MCF 10A (cell line): ENCODE measurements around the gene IL11. TPM values are rescaled to one million over a fixed set of nuclear protein-coding genes. Genes with fewer than 3 reads are reported as not detected.
"Not testable (repeated sequence)": the region's sequence is repeated elsewhere in the genome, so short reads cannot be mapped to it uniquely, and the experiment has no call there.

ENCODE experiments used
- BruUV-seq: library from RNA; stranded (reverse); fragments of 400-500 nt; replicated peaks from 2 replicates; lab custom pipeline; 2021; lab: Mats Ljungman, UMichigan
- CTCF ChIA-PET: fragments of 300-600 bp; sonication (Branson Sonifier 250); formaldehyde crosslinking; extraction: SDS; loops from one replicate; lab custom pipeline; 2021; ENCODE audit warnings: antibody characterized with exemption, inconsistent platforms; lab: Yijun Ruan, JAX
- POLR2A ChIA-PET: fragments of 300-600, 350-650 bp; sonication (Branson Sonifier 250); formaldehyde crosslinking; extraction: SDS; loops from one replicate; lab custom pipeline; 2020; ENCODE audit warnings: antibody characterized with exemption, inconsistent platforms; lab: Yijun Ruan, JAX
- DNase-seq: peaks from one replicate; pipeline ENCODE4 v3.0.0-alpha.2; 2018; ENCODE audit not compliant: unreplicated experiment
- H3K27ac Mint-ChIP-seq: one replicate; pipeline ENCODE4 v1.8.0; 2022; ENCODE audit warnings: mild to moderate bottlenecking, low read depth, mixed read lengths; ENCODE audit not compliant: unreplicated experiment
- H3K27me3 Mint-ChIP-seq: one replicate; pipeline ENCODE4 v1.8.0; 2022; ENCODE audit warnings: mixed read lengths; ENCODE audit not compliant: insufficient read depth, unreplicated experiment
- H3K36me3 Mint-ChIP-seq: one replicate; pipeline ENCODE4 v1.8.0; 2022; ENCODE audit warnings: mild to moderate bottlenecking, moderate library complexity, mixed read lengths; ENCODE audit not compliant: insufficient read depth, unreplicated experiment
- H3K4me1 Mint-ChIP-seq: one replicate; pipeline ENCODE4 v1.8.0; 2022; ENCODE audit warnings: mixed read lengths; ENCODE audit not compliant: insufficient read depth, unreplicated experiment
- H3K4me3 Mint-ChIP-seq: one replicate; pipeline ENCODE4 v1.8.0; 2022; ENCODE audit warnings: mild to moderate bottlenecking, moderate library complexity, mixed read lengths; ENCODE audit not compliant: unreplicated experiment
- H3K9me3 Mint-ChIP-seq: one replicate; pipeline ENCODE4 v1.8.0; 2022; ENCODE audit warnings: mixed read lengths; ENCODE audit not compliant: unreplicated experiment
- intact Hi-C: fragments of 100-400 bp; cut with micrococcal nuclease; formaldehyde crosslinking; loops from 2 replicates; pipeline ENCODE4 v1.14.1; 2022
- total RNA-seq: library from RNA; stranded (reverse); gene quantifications from 2 replicates; pipeline ENCODE4 v1.2.3, GENCODE V29; 2022
- TF ChIP-seq, protein P1 (sequence below): fragments of 200-600 bp; IDR thresholded peaks from one replicate; pipeline ENCODE4 v1.8.0; 2022; ENCODE audit warnings: antibody characterized with exemption, mild to moderate bottlenecking; ENCODE audit not compliant: unreplicated experiment

Gene IL11
- total RNA-seq, 1 experiment from 2014 or later = 4.2 TPM

GRCh38 chr19:55405638-55406037 is 35.4 kb upstream of the IL11 start:
- peak overlapping the region; percentile 99 for H3K27ac Mint-ChIP-seq
- no TSS peak for BruUV-seq
- H3K9me3 Mint-ChIP-seq = no peaks in the 10 kb centered on the region
- no peaks in the 10 kb centered on the region for H3K27me3 Mint-ChIP-seq
- peaks cover 66% of the 10 kb centered on the region for H3K36me3 Mint-ChIP-seq
- intact Hi-C loops = no loop called here
- peaks cover 21% of the 10 kb centered on the region for H3K4me1 Mint-ChIP-seq
- TF ChIP-seq, protein P1, sequence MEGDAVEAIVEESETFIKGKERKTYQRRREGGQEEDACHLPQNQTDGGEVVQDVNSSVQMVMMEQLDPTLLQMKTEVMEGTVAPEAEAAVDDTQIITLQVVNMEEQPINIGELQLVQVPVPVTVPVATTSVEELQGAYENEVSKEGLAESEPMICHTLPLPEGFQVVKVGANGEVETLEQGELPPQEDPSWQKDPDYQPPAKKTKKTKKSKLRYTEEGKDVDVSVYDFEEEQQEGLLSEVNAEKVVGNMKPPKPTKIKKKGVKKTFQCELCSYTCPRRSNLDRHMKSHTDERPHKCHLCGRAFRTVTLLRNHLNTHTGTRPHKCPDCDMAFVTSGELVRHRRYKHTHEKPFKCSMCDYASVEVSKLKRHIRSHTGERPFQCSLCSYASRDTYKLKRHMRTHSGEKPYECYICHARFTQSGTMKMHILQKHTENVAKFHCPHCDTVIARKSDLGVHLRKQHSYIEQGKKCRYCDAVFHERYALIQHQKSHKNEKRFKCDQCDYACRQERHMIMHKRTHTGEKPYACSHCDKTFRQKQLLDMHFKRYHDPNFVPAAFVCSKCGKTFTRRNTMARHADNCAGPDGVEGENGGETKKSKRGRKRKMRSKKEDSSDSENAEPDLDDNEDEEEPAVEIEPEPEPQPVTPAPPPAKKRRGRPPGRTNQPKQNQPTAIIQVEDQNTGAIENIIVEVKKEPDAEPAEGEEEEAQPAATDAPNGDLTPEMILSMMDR = no peak
- H3K4me3 Mint-ChIP-seq = peak overlapping the region; percentile 94
- ChIA-PET CTCF (interaction anchor here (0.5 to 1.9 kb wide), 6 partner anchors 62 to 1014 kb away, joined by 3 to 5 read pairs (median 4); no protein-coding TSS in a partner anchor), POLR2A (interaction anchor here (0.7 to 6.1 kb wide), 4 partner anchors 17 to 265 kb away, joined by 3 to 57 read pairs (median 30); partner anchors contain the start of genes KMT5C, RPL28 and TMEM238)
- DNase-seq = no peak

DNA sequence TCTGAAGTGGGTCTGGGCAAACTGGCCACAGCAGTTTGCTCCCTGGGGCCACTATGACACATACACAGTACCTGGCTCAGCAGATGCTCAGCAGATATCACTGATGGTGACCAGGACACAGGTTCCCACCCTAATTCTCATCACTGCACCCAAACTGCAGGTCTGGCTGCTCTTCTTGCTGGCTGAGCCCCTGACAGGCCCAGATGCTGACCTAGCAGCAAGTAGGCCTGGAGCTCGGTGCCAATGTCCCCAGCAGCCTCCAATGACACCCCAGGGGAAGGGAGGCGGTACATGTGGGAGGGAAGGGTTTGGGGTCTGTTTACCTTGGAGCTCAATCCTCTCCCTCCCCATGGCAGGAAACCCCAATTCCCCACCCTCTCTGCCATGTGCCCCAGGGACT is 32.2 kb upstream of the IL11 start:
- POLR2A ChIA-PET = interaction anchor here (0.6 to 1.1 kb wide), 2 partner anchors 8 to 15 kb away, joined by 3 read pairs; no protein-coding TSS in a partner anchor
- TF ChIP-seq, protein P1 = no peak
- Mint-ChIP-seq H3K27me3 (no peaks in the 10 kb centered on the region), H3K4me3 (no peak overlapping the region), H3K9me3 (no peaks in the 10 kb centered on the region), H3K36me3 (peaks cover 53% of the 10 kb centered on the region), H3K4me1 (peaks cover 21% of the 10 kb centered on the region), H3K27ac (no peak overlapping the region)
- CTCF ChIA-PET = interaction anchor here (0.9 to 1.1 kb wide), 4 partner anchors 16 to 111 kb away, joined by 3 to 5 read pairs (median 4); no protein-coding TSS in a partner anchor
- no peak for DNase-seq
- BruUV-seq = no TSS peak
- intact Hi-C loops = no loop called here

- H3K36me3 Mint-ChIP-seq = peaks cover 46% of the 10 kb centered on the region
- DNase-seq, H3K9me3 Mint-ChIP-seq, H3K4me3 Mint-ChIP-seq, POLR2A ChIA-PET, BruUV-seq, H3K27me3 Mint-ChIP-seq, H3K27ac Mint-ChIP-seq, intact Hi-C loops: not testable (repeated sequence)
- CTCF ChIA-PET = interaction anchor here (0.7 to 1.6 kb wide), 2 partner anchors 13 to 99 kb away, joined by 4 read pairs; no protein-coding TSS in a partner anchor
- H3K4me1 Mint-ChIP-seq = peaks cover 16% of the 10 kb centered on the region
Observed at GRCh38 chr19:55401390-55401789, 31.1 kb upstream of the IL11 start.

DNA sequence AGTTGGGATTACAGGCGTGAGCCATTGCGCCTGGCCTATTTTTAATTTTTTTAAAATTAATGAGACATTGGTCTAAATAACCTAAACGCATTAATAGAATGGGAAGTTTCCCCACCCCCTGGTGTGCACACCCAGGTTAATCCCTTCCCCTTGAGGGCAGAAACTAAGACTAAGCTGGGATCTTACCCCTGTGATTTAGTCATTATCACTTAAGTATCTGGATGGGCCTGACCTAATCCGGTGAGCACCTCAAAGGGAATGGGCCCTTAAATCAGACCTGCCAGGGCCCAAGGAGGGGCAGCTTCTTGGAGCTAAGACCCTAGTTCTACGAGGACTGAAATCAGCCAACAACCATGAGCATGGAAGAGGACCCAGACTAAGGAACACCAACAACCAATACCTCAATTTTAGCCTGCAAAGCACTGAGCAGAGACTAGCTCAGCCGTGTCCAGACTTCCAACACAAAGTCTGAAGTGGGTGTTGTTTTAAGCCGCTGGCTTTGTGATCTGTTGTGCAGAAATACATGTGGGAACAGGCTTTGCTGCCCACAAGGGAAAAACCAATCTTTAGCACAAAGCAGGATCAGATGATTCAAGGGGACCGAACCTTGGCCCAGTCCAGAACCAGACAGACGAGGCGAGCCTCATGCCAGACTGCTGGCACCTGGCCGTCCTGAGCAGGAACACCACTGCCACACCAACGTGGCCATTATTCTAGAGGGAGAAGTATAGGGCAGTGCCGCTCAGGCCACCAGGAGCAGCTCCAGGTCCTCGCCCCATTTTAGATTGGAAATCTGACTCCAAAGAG is 30.2 kb upstream of the IL11 start:
- H3K4me1 Mint-ChIP-seq = peaks cover 7% of the 10 kb centered on the region
- CTCF ChIA-PET = interaction anchor here (0.7 to 1.6 kb wide), 3 partner anchors 12 to 99 kb away, joined by 3 to 4 read pairs (median 4); no protein-coding TSS in a partner anchor
- TF ChIP-seq, protein P1 = no peak
- H3K4me3 Mint-ChIP-seq = no peak overlapping the region
- POLR2A ChIA-PET = interaction anchor here (1.1 to 2.7 kb wide), 5 partner anchors 9 to 143 kb away, joined by 3 to 7 read pairs (median 4); no protein-coding TSS in a partner anchor
- no peak for DNase-seq
- H3K27ac Mint-ChIP-seq = no peak overlapping the region
- H3K36me3 Mint-ChIP-seq = peaks cover 37% of the 10 kb centered on the region
- intact Hi-C loops = no loop called here
- no peaks in the 10 kb centered on the region for H3K9me3 Mint-ChIP-seq
- no peaks in the 10 kb centered on the region for H3K27me3 Mint-ChIP-seq
- BruUV-seq = no TSS peak
